HAP-1 (cell line): ENCODE data around the gene ZNF697.
"Not testable (repeated sequence)": the region's sequence is repeated elsewhere in the genome, so short reads cannot be mapped to it uniquely, and the experiment has no call there.

Experiments used
- DNase-seq, 2 experiments: peaks; one replicate each; pipeline ENCODE4 v3.0.0-alpha.2; 2016 to 2020; ENCODE audit warnings: low spot score in 2 of 2
- H3K27me3 ChIP-seq: fragments of 250-450 bp; sonication (Bioruptor Pico); 2 replicates; pipeline ENCODE4 v1.5.1; 2020; ENCODE audit warnings: low read depth, mild to moderate bottlenecking, moderate library complexity
- H3K36me3 ChIP-seq: fragments of 250-450 bp; sonication (Bioruptor Pico); replicated peaks from 2 replicates; pipeline ENCODE4 v1.5.1; 2020; ENCODE audit warnings: mild to moderate bottlenecking
- H3K4me1 ChIP-seq: fragments of 250-450 bp; sonication (Bioruptor Pico); 2 replicates; pipeline ENCODE4 v1.5.1; 2020; ENCODE audit warnings: mild to moderate bottlenecking
- H3K4me3 ChIP-seq: fragments of 250-450 bp; sonication (Bioruptor Pico); 2 replicates; pipeline ENCODE4 v1.5.1; 2020; ENCODE audit warnings: mild to moderate bottlenecking, moderate library complexity
- H3K9me3 ChIP-seq: fragments of 250-450 bp; sonication (Bioruptor Pico); 2 replicates; pipeline ENCODE4 v1.5.1; 2020; ENCODE audit warnings: mild to moderate bottlenecking, moderate library complexity
- in situ Hi-C: fragments of 300-500 bp; cut with MboI; formaldehyde crosslinking; loops from 3 replicates; pipeline ENCODE4 v1.14.3; 2020; ENCODE audit warnings: low sequenced_read_pairs, inconsistent platforms, mixed read lengths

Gene ZNF697

DNA sequence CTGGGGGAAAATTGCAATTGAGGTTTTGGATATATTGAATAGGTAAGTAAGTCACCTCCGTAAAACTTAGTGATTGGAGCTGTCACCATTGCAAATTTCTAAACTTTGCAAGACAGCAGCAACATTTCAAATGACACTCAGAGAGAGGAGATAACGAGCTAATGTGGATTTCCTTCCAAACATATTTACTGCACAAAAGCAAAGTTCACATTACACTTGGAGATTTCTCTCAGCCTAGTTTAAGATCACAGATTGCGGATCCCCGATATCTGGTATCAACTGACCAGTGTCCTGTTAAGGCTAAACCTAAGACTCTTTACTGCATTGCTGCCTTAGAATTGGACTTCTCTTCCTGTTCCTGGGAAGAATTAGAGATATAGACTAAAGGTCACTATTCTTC lies 47.5 kb downstream of the ZNF697 start:
- Histone ChIP-seq H3K4me3 (no peak overlapping the region), H3K4me1 (no peaks in the 10 kb centered on the region), H3K36me3 (no peaks in the 10 kb centered on the region), H3K9me3 (no peaks in the 10 kb centered on the region), H3K27me3 (peaks cover 7% of the 10 kb centered on the region; the same call in 1 of the 2 replicates)
- no peak for DNase-seq
- in situ Hi-C loops = no loop called here

DNA sequence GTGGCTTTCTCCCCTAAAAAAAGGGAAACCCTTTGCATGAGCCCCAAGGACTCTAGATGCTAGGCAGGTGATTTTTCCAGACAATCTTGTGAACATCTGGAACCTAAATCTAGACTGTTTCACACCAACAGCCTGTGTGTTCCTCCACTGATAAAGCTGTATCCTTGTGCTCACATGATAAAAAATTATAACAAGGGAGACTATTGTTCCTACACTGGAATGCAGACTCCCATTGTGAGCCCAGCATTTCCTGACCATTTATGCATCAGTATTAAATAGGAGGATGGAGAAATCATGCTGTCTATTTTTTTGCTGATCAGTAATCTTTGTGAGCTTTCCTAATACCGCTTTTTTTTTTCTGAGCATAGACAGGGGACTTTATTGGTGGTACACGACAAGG lies 52.5 kb downstream of the ZNF697 start:
- in situ Hi-C loops = loop anchor here (25.0 kb wide), 1 partner anchor 217 kb away; the partner anchor contains the start of gene REG4
- H3K27me3 ChIP-seq = peaks cover 3% of the 10 kb centered on the region; the same call in 1 of the 2 replicates
- no peaks in the 10 kb centered on the region for H3K4me1 ChIP-seq
- H3K9me3 ChIP-seq = no peaks in the 10 kb centered on the region
- DNase-seq = no peak
- no peaks in the 10 kb centered on the region for H3K36me3 ChIP-seq
- H3K4me3 ChIP-seq = no peak overlapping the region

DNA sequence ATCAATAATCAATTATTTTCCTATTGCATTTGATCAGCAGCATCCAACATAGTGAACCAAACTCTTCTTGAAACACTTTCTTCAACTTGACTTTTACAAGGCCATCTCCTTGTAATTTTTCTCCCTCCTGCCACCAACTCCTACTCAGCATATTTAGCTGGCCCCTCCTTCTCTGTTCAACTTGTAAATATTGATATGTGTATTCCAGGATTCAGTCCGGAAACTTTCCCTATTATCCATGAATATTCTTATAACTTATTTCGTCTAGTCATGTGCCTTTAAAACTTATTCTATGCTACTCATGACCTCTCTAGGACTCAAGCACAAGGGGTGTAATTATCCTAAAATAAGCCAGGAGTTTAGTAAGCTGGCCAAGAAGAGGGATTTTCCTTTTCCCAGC lies 52.9 kb downstream of the ZNF697 start:
- H3K9me3 ChIP-seq = no peaks in the 10 kb centered on the region
- in situ Hi-C loops = loop anchor here (25.0 kb wide), 1 partner anchor 217 kb away; the partner anchor contains the start of gene REG4
- H3K27me3 ChIP-seq = peaks cover 3% of the 10 kb centered on the region; the same call in 1 of the 2 replicates
- H3K36me3 ChIP-seq = no peaks in the 10 kb centered on the region
- no peak overlapping the region for H3K4me3 ChIP-seq
- DNase-seq = no peak
- no peaks in the 10 kb centered on the region for H3K4me1 ChIP-seq

DNA sequence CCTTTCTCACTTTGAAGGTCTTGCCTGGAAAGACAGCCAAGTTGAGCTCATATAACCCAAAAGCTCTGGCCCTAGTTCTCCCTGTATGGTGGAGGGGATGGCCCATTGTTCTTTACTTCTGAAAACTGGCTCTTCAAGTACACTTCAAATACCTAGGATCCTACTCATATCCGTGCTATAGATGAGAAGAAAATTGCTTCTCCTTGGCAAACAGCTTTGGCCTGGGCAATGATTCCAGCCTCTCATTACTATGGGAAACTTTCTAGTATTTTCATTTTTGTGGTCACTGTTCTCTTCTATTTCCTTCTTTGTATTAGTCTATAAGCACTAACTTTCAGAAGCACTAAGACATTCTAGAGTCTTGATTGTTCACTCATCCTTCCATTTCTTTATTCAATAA lies 53.7 kb downstream of the ZNF697 start:
- Histone ChIP-seq H3K4me1 (no peaks in the 10 kb centered on the region), H3K4me3 (no peak overlapping the region), H3K36me3 (no peaks in the 10 kb centered on the region), H3K27me3 (peaks cover 3% of the 10 kb centered on the region; the same call in 1 of the 2 replicates), H3K9me3 (no peaks in the 10 kb centered on the region)
- in situ Hi-C loops = loop anchor here (25.0 kb wide), 1 partner anchor 218 kb away; the partner anchor contains the start of gene REG4
- no peak for DNase-seq

DNA sequence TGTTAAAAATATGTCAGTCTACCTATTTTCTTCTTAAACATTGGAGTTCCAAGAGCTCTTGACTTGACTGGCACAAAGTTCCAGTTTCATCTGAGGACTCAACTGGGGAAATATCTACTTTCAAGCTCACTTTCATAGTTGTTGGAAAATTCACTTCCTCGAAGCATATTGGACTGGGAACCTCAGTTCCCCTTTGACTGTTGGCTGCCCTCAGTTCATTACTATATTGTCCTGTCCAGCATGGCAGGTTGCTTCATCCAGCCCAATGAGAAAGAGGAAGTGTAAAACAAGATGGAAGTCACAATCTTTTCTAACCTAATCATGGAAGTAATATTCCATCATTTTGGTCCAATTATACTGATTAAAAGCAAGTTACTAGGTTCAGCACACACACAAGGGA lies 54.3 kb downstream of the ZNF697 start:
- in situ Hi-C loops = loop anchor here (25.0 kb wide), 1 partner anchor 218 kb away; the partner anchor contains the start of gene REG4
- Histone ChIP-seq H3K4me3 (no peak overlapping the region), H3K27me3 (peaks cover 3% of the 10 kb centered on the region; the same call in 1 of the 2 replicates), H3K36me3 (no peaks in the 10 kb centered on the region), H3K4me1 (no peaks in the 10 kb centered on the region), H3K9me3 (no peaks in the 10 kb centered on the region)
- DNase-seq = no peak

DNA sequence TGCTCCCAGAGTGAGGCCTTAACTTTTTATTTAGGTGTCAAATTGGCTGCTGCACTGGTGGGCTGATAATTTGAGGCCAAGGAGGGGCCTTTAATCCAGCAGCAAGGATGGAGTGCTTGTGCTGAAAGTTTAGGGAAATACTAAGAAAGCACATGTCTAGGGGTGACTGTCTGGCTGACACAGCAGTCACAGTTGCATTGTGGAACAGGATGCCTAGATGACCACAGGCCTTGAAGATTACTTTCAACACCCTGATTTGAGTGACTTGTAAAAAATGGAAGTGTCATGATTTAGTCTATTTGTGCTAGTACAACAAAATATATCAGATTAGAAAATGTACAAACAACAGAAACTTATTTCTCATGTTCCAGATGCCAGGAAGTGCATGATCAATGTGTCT lies 57.7 kb downstream of the ZNF697 start:
- no peak for DNase-seq
- no peaks in the 10 kb centered on the region for H3K9me3 ChIP-seq
- no peaks in the 10 kb centered on the region for H3K4me1 ChIP-seq
- peaks cover 3% of the 10 kb centered on the region; the same call in 1 of the 2 replicates for H3K27me3 ChIP-seq
- no peak overlapping the region for H3K4me3 ChIP-seq
- in situ Hi-C loops = loop anchor here (25.0 kb wide), 1 partner anchor 222 kb away; the partner anchor contains the start of gene REG4
- H3K36me3 ChIP-seq = no peaks in the 10 kb centered on the region

DNA sequence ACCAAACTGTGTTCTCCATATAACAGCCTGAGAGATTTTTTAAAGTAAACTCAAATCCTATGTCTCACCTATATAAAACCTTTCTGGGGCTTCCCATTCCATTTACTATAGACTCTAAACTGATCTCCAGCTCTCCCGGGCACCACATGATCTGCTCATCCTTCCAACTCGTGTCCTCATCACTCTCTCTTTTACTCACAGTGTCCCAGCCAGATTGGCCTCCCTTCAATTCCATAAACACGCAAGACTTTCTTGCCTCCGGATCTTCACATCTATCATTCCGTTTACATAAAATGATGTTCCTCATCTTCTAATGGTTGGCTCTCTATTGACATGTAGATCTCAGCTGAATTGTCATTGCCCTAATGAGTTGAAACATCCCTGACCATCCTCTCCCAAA lies 59.4 kb downstream of the ZNF697 start:
- peaks cover 3% of the 10 kb centered on the region; the same call in 1 of the 2 replicates for H3K27me3 ChIP-seq
- no peak overlapping the region for H3K4me3 ChIP-seq
- H3K36me3 ChIP-seq = no peaks in the 10 kb centered on the region
- no peaks in the 10 kb centered on the region for H3K4me1 ChIP-seq
- H3K9me3 ChIP-seq = no peaks in the 10 kb centered on the region
- DNase-seq = no peak
- in situ Hi-C loops = loop anchor here (25.0 kb wide), 1 partner anchor 224 kb away; the partner anchor contains the start of gene REG4

DNA sequence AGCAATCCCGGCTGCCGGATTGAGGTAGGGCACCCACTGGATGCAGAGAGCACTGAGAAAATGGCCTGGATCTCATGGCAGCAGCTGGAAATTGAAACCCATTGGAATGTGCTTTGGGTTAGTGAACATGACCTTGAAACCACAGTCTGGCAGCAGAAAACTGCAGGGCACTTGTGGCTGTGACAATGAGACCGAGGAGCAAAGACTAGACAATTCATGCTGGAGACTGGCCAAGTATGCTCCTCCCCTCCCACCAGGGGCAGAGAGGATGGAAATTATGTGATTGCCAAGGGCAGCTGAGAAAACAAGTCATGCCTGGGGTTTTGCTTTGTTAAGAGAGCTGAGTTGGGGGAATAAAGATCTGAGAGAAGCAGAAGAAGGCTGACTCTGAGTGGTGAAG lies 60.7 kb downstream of the ZNF697 start:
- no peaks in the 10 kb centered on the region for H3K9me3 ChIP-seq
- peaks cover 1% of the 10 kb centered on the region; the same call in 1 of the 2 replicates for H3K27me3 ChIP-seq
- in situ Hi-C loops = loop anchor here (25.0 kb wide), 1 partner anchor 225 kb away; the partner anchor contains the start of gene REG4
- H3K4me3 ChIP-seq = no peak overlapping the region
- no peaks in the 10 kb centered on the region for H3K36me3 ChIP-seq
- DNase-seq = no peak
- no peaks in the 10 kb centered on the region for H3K4me1 ChIP-seq

DNA sequence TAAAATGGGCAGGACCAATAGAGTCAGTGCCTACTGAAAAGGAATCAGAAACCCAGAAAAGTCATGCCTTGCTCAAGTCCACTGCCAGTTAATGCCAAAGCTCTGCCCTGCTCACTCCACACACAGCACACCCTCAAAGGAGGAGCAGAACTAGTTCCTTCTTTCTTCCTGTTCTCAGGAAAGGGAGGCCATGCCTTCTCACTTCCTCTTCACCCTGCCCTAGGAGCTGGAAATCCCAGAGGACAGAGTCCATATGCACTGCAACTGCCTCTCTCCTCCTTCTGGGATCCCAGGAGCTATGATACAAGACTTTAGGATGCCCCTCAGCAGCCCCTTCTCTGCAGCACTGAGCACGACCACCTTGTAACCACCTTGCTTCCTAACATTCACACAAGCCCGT lies 62.3 kb downstream of the ZNF697 start:
- H3K4me1 ChIP-seq, DNase-seq: not testable (repeated sequence)
- in situ Hi-C loops = loop anchor here (25.0 kb wide), 1 partner anchor 226 kb away; the partner anchor contains the start of gene REG4

DNA sequence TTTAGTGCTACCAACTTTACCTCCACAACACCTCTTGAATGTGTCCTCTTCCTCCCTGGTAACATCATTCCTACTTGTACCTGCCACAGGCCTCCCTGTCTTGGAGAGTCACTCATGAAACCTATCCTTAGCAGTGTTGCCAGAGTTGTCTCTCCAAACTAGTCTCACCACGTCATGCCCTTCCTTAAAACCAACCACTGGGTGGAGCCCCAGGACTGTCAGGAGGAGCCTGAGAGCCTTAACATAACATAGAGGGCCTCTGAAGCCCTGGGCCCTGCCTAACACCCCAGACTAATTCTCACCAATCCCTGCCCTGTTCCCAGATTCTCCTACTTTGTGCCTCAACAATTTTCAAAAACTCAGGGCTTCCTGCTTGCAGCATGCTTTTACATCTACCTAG lies 65.3 kb downstream of the ZNF697 start:
- Histone ChIP-seq H3K9me3 (no peaks in the 10 kb centered on the region), H3K27me3 (no peaks in the 10 kb centered on the region), H3K36me3 (no peaks in the 10 kb centered on the region), H3K4me3 (no peak overlapping the region), H3K4me1 (no peaks in the 10 kb centered on the region)
- peak in 1 of 2 experiments; percentile 72 for DNase-seq
- in situ Hi-C loops = loop anchor here (25.0 kb wide), 1 partner anchor 230 kb away; the partner anchor contains the start of gene REG4

More for the DNA sequence above, 62.3 kb downstream of the ZNF697 start:
- H3K36me3 ChIP-seq, H3K4me3 ChIP-seq, H3K9me3 ChIP-seq, H3K27me3 ChIP-seq: not testable (repeated sequence)

DNA sequence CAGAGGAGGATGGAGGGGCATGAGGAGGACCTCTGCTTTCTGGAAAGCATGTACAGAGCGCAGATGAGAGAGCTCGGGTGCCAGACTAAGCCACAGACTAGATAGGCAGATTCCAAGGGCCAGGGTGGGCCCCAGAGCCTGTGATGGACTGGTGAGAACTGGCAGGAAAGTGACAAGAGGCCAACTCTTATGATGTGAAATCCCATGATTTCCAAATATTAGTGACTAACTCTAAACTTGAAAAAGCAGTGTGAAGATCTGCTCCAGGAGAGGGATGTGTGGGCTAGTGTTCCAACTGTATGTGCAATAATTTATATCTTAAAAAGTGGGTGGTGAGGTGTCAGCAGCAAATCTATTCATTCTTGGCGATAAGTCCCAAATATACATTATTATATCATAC lies 67.0 kb downstream of the ZNF697 start:
- H3K4me3 ChIP-seq, H3K9me3 ChIP-seq, H3K36me3 ChIP-seq, H3K27me3 ChIP-seq, H3K4me1 ChIP-seq, DNase-seq: not testable (repeated sequence)
- in situ Hi-C loops = loop anchor here (25.0 kb wide), 1 partner anchor 231 kb away; the partner anchor contains the start of gene REG4

DNA sequence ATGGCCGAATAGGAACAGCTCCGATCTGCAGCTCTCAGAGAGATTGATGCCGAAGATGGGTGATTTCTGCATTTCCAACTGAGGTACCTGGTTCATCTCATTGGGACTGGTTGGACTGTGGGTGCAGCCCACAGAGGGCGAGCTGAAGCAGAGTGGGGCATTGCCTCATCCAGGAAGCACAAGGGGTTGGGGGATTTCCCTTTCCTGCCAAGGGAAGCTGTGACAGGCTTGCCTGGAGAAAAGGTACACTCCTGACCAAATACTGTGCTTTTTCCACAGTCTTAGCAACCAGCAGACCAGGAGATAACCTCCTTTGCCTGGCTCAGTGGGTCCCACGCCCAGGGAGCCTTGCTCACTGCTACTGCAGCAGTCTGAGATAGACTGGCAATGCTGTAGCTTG lies 74.2 kb downstream of the ZNF697 start:
- DNase-seq = no peak
- Histone ChIP-seq H3K4me3 (no peak overlapping the region), H3K4me1 (no peaks in the 10 kb centered on the region), H3K9me3 (no peaks in the 10 kb centered on the region), H3K27me3 (no peaks in the 10 kb centered on the region), H3K36me3 (no peaks in the 10 kb centered on the region)
- in situ Hi-C loops = loop anchor here (25.0 kb wide), 2 partner anchors 88 to 262 kb away; no protein-coding TSS in a partner anchor

DNA sequence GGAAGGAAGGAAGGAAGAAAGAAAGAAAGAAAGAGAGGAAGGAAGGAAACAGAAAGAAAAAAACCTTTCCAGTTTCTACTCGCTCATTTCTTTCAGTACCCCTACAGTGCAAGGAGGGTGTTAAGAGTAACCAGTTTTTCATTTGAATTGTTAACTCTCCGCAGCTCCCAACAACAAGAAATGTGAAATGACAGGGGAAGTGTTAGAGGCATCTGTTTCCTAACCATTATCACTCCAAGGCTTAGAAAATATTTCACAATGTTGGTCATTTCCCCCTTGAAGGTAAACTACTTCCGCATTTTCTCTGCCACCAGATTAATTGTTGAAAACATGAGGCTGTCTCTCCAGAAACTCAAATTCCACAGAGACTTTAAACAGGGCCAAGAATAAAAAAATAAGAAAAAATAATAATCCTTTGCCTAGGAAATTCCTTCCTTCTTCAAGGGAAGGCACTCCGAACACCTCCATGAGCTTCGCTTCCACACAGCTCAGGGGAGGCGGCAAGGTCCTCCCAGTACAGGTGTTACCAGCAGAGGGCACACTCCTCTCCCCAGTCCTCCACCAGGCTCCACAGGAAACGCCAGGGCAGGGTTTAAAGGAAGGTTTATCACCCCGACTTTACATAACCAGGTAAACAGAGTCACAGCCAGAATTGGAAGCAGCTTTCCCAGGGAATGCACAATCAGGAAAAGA lies 78.0 kb downstream of the ZNF697 start:
- H3K4me3 ChIP-seq, H3K36me3 ChIP-seq, H3K9me3 ChIP-seq, H3K4me1 ChIP-seq, H3K27me3 ChIP-seq: not testable (repeated sequence)
- DNase-seq = peak in 1 of 2 experiments; percentile 30
- in situ Hi-C loops = loop anchor here (25.0 kb wide), 2 partner anchors 92 to 258 kb away; no protein-coding TSS in a partner anchor
